GM04504 (cell line): Measurements from ENCODE around the gene RNU6-9.

Experiments used
- DNase-seq: peaks from one replicate; pipeline ENCODE4 v3.0.0-alpha.2; 2012; ENCODE audit warnings: low read depth

RNU6-9 gene

DNA sequence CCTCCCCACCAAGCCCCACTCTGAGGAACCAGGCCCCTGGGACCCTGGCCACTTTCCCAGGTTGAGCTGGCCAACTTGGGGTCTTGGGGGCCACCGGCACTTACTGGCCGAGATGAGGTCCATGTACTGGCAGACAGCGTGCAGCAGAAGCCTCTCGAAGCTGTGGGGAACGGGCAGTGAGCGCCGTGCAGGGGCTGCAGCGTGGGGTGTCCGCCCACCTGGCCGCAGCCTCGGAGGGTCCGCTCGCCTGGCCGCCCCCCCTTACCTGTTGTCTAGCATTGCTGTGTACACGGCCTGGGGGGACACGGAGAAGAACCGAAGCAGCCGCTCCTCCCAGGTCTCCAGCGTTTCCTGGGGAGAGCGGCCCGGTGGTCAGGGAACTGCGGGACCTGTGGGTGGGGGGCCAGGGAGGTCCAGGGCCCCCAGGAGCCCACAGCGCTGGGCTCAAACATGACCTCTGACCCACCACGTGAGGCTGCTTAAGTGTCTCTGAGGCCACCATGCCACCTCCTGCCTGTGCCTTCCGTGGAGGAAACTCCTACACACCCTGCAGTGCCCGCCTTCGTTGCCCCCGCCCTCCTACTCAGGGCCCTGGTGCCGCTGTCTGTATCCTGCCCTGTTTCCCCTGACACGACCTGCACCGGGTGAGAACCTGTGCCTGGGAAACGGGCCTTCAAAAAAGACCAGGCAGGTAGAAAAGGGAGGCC is 6.2 kb downstream of the RNU6-9 start:
- DNase-seq = no peak

DNA sequence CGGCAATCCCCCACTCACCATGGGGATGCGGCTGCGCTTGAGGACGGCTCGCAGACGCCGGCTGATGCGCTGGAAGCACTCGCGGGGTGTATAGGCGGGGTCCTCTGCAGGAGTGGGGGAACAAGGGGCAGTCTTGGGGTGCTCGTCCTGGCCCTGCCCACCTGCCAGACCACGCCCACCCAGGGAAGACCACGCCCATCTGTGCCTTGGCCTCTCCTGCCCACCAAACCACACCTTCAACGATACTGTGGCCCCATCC is 6.7 kb downstream of the RNU6-9 start:
- no peak for DNase-seq

DNA sequence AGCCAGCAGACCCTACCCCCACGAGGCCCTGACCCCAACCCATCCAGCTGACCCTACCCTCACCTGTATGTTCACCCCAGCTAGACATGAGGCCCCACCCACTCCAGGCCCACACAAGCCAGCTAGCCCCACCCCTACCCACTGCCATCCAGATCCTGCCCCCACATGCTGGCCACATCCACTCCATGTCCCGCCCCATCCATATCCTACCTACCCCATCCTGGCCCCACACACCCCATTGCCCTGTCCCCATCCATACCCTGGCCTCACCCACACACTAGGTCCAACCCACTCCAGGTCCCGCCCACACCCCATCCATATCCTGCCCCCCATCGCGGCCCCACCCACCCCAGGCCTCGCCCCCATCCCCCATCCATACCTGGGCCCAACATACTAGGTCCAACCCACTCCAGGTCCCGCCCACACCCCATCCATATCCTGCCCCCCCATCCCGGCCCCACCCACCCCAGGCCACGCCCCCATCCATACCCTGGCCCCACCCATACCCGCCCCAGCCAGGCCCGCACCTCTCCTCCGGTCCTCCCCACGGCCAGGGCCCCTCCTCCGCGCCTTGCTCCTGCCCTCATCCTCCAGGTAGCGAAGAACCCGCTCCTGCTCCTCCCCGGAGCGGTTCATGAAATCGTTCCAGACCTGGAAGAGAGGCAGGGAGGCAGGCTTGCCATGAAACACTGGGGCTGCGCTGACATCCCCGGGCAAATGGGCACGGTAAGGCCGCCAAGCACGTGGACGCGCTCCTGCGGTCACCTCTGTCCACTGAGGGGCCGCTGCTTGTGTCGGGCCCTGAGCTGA is 7.2 kb downstream of the RNU6-9 start:
- DNase-seq = no peak

DNA sequence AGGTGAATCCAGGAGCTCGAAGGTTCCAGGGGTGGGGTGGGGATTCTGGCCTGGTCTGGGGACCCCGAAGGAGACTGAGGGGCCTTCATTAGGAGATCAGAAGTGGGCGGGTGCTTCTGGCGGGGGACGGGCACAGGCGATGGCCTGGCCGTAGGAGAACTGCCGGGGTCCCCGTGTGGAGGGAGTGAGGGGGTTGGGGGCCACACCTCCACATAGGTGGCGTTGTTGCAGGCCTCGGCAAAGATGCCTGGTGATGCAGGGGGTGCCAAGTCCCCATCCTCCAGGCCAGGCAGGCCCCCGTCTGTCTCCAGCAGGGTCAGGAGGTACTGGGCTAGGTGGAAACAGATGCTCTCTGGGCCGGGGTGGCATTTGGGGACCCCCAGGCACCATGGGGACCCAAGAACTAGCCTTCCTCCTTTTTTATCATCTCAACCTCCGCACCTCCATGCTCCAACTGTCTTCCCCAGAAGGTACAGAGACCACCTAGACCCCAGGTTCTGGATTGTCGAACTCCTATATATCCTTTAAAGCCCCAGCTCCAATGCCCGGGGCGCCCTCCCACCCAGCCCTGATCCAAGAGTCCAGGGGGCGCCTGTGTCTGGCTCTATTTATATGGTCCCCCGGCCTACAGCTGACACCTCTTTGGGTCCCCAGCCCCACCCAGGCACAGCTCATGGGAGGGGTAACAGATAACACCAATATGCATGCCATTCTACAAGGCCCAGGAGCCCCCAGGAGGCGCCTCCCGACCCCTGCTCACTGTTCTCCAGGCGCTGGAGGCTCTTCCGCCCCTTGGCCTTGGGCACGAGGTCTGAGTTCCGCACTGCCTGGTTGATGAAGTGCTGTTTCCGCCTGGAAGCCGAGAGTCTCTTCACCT is 8.2 kb downstream of the RNU6-9 start:
- no peak for DNase-seq

DNA sequence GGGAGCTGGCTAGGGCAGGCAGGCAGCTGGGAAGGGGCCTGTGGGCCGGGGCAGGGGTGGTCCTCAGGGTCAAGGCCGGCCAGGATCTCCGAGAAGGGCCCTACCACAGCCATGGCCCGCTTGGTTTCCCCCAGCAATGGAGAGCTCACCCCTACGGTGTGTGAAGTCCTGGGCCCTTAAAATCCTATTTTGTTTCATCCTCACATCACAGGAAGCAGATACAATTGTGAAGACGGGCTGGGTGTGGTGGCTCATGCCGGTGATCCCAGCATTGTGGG is 8.7 kb downstream of the RNU6-9 start:
- no peak for DNase-seq

DNA sequence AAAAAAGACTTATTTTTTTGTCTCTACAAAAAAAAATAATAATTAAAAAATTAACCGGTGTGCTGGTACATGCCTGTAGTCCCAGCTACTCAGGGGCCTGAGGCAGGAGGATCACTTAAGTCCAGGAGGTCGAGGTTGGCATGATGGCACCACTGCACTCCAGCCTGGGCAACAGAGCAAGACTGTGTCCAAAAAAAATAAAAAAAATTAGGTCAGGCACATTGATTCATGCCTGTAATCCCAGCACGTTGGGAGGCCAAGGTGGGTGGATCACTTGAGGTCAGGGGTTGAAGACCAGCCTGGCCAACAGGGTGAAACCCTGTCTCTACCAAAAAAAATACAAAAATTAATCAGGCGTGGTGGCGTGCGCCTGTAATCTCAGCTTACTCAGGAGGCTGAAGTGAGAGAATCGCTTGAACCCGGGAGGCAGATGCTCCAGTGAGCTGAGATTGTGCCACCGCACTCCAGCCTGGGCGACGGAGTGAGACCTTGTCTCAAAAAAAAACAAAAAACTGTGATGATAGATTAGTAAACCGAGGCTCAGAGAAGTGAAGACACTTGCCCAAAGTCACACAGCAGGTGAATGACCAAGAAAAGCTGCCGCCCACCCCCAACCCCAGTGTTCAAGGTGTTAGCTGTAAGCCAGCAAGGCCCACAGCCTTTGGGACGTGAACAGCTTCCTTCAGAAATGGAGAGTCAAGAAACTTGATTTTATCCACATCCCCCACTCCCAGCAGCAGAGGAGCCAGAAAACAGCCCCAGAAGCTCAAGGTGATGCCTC is 9.4 kb downstream of the RNU6-9 start:
- DNase-seq = no peak

DNA sequence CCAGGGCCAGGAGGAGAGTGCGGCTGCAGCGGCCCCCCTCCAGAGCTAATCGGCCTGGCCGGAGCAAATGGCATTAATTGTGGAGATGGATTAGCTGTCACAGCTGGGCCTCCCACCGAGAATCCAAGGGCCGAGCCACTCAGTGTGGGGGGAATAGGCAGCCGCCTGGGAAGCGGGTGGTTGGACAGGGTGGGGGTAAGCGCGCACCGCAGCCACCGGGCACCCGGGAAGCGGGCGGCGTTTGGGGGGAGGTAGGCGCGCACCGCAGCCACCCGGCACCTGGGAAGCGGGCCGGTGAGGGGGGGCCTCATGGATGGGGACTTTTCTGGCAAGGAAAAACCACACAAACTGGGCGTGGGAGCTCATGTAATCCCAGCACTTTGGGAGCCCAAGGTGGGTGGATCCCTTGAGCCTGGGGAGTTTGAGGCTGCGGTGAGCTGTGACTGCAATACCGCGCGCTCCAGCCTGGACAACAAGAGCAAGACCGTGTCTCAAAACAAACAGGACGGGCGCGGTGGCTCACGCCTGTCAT is 10.0 kb downstream of the RNU6-9 start:
- no peak for DNase-seq

DNA sequence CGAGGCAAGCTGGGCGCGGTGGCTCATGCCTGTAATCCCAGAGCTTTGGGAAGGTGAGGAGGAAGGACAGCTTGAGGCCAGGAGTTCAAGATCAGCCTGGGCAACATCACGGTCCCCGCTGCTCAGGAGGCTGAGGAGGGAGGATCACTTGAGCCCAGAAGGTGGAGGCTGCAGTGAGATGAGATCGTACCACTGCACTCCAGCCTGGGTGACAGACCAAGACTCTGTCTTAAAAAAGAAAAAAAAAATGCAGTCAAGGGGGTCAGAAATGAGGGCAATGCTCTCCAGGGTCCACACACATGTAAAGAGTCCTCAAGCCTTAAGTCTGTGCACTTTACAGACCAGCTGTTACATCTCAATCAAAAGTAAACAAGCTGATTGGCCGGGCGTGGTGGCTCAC is 11.3 kb downstream of the RNU6-9 start:
- no peak for DNase-seq

DNA sequence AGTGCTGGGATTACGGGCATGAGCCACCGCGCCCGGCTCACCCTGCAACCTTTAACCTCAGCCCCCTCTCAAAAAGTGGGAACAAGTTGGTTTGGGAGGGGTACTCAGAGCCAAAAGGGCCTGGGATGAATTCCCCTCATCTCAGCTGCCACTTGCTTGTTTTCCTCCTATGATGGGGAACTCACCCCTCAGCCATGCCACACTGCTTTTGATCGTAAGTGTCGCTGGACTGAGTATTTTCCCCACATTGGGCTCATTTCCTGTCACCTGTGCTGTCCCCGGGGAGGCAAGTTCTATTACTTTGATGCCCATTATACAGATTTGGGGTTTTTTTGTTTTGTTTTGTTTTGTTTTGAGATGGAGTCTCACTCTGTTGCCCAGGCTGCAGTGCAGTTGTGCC is 13.2 kb downstream of the RNU6-9 start:
- DNase-seq = no peak

DNA sequence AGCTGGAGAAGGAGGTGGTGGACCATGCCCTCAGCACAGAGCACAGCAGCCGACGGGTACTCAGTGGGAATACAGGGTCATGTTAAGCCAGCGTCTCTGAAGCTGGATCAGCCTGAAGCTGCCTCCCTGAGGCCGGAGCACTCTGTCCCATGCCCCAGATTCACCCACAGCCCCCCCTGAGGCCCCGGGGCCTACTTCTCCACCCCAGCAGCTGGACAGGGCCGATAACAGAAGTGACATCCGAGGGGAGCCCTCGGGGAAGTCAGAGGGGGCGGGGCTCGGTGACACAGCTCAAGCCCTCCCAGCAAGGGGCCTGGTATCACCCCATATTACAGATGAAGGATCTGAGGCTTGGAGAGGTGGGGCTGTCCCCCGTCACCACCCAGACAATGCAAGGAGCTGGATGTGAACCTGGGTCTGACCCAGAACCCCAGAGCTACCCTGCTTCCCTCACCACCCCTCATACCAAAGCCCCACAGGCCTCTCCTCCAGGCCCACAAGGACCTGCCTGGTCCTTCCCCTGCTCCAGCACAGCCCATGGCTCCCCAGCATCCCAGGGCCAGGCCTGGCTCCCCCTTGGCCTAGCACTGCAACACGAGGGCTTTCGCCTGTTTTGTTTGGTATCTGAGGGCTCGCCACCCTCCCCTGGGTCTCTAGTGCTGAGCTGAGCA is 14.0 kb downstream of the RNU6-9 start:
- DNase-seq = no peak

DNA sequence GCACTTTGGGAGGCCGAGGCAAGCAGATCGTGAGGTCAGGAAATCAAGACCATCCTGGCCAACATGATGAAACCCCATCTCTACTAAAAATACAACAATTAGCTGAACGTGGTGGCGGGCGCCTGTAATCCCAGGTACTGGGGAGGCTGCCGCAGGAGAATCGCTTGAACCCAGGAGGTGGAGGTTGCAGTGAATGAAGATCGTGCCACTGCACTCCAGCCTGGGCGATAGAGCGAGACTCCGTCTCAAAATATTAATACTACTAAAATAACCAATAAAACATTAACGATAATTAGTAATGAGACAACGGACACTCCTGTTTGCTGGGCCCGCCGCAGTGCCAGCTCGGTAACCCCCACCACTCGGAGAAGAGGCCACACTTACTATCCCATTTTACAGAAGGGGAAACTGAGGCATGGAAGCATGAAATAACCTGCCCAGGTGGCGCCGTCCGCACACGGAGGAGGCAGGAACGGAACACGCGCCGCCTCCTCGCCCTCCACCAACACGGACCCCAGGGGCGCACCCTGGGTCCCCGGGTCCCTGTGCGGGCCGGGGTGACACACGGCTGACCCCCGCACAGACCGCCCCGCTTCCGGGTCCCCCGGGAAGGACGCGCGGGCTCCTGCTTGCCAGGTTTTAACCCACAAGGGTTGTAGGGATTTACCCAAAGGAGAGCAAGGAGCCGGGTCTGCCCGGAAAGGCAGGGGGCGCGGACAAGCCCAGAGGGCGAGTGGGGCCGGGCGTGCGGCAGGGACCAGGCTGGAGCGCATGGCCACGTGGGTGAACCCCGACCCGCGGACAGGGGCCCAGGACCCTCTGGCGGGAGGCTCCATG is 18.1 kb downstream of the RNU6-9 start:
- no peak for DNase-seq

DNA sequence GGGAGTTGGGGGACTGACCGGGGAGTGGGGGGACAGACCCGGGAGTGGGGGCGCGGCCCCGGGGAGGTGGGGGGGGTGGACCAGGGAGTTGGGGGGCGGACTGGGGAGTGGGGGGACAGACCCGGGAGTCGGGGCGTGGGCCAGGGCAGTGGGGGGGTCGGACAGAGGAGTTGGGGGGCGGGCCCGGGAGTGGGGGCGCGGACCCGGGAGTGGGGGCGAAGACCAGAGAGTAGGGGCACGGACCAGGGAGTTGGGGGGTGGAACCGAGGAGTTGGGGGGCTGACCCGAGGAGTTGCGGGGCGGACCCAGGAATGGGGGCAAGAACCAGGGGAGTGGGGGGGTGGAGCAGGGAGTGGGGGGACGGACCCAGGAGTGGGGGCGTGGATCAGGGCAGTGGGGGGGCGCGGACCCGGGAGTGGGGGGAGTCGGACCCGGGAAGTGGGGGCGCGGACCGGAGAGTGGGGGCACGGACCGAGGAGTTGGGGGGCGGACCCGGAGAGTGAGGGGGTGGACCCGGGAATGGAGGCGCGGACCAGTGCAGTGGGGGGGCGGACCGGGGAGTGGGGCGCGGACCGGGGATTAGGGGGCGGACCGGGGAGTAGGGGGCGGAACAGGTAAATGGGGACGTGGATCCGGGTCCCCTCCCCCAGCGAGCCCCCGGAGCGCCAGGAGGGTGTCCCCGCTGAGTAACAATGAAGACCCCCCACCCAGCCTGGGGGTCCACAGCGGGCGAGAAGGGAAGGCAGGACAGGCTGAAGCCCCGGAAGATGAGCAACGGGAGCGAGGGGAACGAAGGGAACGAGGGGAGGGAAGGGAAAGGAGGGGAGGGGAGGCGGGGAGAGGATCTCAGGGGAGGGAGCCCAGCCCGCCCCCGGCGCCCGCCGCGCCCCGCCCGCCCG is 19.1 kb downstream of the RNU6-9 start:
- DNase-seq = no peak

DNA sequence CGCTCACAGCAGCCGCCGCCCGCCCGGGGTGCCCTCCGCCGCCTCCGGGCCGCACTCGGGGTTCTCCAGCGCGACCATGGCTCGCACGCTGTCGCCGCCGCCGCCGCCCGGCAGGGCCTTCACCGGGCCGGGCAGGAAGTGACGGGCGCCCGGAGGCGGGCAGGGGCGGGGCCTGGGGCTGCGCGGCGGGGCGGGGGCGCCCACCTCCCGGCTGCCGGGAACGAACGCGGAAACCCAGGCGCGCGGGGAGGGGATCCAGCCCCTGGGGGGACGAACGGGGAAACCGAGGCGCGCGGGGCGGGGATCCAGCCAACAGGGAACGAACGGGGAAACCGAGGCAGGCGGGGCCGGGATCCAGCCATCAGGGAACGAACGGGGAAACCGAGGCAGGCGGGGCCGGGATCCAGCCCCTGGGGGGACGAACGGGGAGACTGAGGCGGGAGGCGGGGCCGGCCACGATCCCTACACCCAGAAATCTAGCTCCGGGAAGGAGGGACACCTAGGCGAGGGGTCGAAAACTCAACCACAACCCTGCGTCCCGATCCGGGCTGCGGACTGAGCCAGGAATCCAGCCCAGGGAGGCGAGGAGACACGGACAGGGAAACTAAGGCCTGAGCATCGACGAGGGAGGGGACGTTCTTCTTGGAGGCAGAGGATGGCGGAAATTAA is 19.9 kb downstream of the RNU6-9 start, which contains the start of gene R3HDM4:
R3HDM4 (minus strand) TSS at position 140 of the 669 bp plus-strand sequence; CDS start at position 78, 62 bp downstream.
- DNase-seq = no peak

DNA sequence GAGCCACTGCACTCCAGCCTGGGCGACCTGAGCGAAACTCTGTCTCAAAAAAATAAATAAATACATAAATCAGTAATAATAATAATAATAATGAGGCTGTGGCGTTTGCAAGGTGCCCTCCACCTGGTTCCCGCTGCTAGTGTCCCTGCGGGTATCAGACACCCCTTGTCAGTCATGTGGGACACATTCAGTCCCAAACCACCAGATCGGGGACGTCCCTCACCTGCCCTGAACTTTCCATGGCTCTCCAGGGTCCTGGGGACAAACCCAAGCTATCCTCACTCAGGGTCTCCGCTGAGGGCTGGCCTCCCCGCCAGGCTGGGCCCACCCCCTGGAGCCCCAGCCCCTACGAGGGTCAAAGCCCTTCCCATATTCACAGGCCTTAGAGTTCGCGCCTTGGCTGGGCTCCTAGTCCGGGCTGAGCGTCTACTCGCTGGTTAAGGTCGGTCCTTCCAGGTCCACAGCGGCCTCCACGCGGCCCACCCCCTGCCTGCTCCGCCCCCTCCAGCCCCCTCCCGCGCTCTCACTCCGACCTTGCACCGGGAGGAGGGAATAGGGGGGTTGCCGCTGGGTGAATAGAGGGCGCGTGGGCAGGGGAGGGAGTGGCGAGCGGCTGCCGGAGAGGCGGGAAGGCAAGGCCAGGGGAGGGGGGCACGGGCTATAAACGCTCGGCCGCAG is 23.5 kb downstream of the RNU6-9 start:
- DNase-seq = no peak

DNA sequence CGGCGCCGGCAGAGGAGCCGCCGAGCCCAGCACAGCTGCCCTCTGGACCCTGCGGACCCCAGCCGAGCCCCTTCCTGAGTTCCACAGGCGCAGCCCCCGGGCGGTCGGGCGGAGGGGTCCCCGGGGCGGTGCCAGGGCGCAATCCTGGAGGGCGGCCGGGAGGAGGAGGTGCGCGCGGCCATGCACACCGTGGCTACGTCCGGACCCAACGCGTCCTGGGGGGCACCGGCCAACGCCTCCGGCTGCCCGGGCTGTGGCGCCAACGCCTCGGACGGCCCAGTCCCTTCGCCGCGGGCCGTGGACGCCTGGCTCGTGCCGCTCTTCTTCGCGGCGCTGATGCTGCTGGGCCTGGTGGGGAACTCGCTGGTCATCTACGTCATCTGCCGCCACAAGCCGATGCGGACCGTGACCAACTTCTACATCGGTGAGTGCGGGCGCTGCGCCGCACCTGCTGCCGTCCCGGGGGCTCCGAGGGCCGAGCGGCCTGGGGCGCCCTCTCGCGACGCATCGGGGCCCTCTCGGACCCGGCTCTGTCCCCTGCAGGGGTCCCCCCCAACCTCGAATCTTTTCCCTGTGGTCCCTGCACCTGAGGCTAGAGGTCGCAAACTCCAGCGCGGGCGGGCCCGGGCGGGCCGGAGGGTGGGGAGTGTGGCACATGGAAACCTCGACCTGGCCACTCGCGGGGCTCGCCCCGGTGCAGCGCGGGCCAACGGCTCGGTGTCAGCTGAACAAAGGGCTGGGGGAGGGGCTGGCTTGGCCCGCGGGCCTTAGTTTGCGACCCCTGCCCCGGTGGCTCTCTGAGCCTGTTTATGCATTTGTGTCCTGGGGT is 24.3 kb downstream of the RNU6-9 start, which contains the start of gene KISS1R:
KISS1R (plus strand) TSS at position 11 of the 829 bp plus-strand sequence; CDS start at position 181, 170 bp downstream.
- no peak for DNase-seq

DNA sequence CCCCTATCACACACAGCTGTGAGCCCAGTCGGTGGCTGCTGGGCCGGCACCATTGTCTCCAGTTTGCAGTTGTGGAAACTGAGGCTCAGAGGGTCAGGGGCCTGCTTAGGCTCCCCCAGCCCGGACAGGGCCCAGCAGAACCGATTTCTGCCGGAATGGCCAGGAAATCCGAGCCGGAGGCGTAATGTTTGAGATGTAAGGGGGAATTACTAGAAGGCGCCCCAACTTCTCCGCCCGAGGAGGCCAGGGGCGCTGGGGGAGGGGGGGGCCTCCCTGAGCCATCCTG is 24.8 kb downstream of the RNU6-9 start:
- no peak for DNase-seq

DNA sequence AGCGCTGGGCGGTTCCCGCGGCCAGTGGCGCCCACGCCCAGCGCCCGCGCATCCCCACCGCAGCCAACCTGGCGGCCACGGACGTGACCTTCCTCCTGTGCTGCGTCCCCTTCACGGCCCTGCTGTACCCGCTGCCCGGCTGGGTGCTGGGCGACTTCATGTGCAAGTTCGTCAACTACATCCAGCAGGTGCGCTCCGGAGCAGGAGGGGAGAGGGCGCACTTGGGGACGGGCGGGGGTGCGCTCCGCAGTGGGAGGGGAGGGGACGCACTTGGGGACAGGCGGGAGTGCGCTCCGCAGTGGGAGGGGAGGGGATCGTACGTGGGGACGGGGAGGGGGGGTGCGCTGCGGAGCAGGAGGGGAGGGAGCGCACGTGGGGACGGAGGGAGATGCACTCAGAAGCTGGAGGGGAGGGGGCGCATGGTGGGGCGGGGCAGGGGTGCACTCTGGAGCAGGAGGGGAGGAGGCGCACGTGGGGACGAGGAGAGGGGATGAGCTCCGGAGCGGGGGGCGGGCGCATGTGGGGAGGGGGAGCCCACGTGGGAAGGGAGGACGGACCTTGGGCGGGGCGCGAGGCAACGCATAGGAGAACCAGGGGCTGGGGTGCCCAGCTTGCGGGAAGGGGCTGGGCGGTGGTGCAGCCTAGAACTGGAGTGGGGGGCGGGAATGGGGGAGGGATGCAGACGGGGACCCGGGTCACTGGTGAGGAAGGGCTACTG is 25.4 kb downstream of the RNU6-9 start:
- no peak for DNase-seq
